Osteoblast (primary cell): Measurements from ENCODE around the gene RAD51B. TPM values are rescaled to one million over a fixed set of nuclear protein-coding genes. Genes with fewer than 3 reads are reported as not detected.

Experiments
- DNase-seq: peaks from one replicate; pipeline ENCODE4 v3.0.0; 2011; ENCODE audit warnings: low spot score, mixed read lengths; ENCODE audit not compliant: insufficient read length; ENCODE audit errors: missing footprints
- H2AFZ ChIP-seq: 2 replicates; pipeline ENCODE4 v1.6.0; 2011; ENCODE audit warnings: mild to moderate bottlenecking, low read length
- H3K27ac ChIP-seq: 2 replicates; pipeline ENCODE4 v1.5.1; 2011; ENCODE audit warnings: mild to moderate bottlenecking, low read depth, low read length, moderate library complexity
- H3K27me3 ChIP-seq: 2 replicates; pipeline ENCODE4 v1.6.0; 2012; ENCODE audit warnings: mild to moderate bottlenecking, control low read depth, inconsistent platforms, low read length, moderate library complexity; ENCODE audit not compliant: insufficient read depth
- H3K36me3 ChIP-seq: 2 replicates; pipeline ENCODE4 v1.5.1; 2011; ENCODE audit warnings: mild to moderate bottlenecking, low read length, control low read depth, moderate library complexity; ENCODE audit not compliant: insufficient read depth
- H3K4me1 ChIP-seq: 2 replicates; pipeline ENCODE4 v1.5.1; 2011; ENCODE audit warnings: mild to moderate bottlenecking, low read length, control low read depth, moderate library complexity; ENCODE audit not compliant: insufficient read depth
- H3K4me2 ChIP-seq: 2 replicates; pipeline ENCODE4 v1.6.0; 2011; ENCODE audit warnings: mild to moderate bottlenecking, low read length; ENCODE audit not compliant: insufficient read depth
- H3K4me3 ChIP-seq: fragments of 200-600 bp; sonication (generic); 3 replicates; pipeline ENCODE4 v1.5.1; 2012; ENCODE audit warnings: mild to moderate bottlenecking, low read length, inconsistent platforms; ENCODE audit not compliant: insufficient read depth
- H3K79me2 ChIP-seq: 2 replicates; pipeline ENCODE4 v1.6.0; 2012; ENCODE audit warnings: mild to moderate bottlenecking, low read length, control low read depth, inconsistent platforms; ENCODE audit not compliant: insufficient read depth
- H3K9me3 ChIP-seq: 2 replicates; pipeline ENCODE4 v1.5.1; 2011; ENCODE audit warnings: low read depth, low read length, control low read depth
- H4K20me1 ChIP-seq: 2 replicates; pipeline ENCODE4 v1.6.0; 2012; ENCODE audit warnings: mild to moderate bottlenecking, low read length, control low read depth; ENCODE audit not compliant: insufficient read depth
- total RNA-seq: library from RNA; depleted of rRNA; stranded (reverse); fragments of >200 nt; gene quantifications from 2 replicates; pipeline ENCODE4 v1.2.3, GENCODE V29; 2012
- TF ChIP-seq, protein P1 (sequence below): IDR thresholded peaks from 2 replicates; pipeline ENCODE4 v1.5.1; 2011; ENCODE audit warnings: mild to moderate bottlenecking, low read depth, low read length, moderate library complexity; ENCODE audit errors: extremely low read depth

Gene RAD51B
- total RNA-seq, 1 donor: 13.8 TPM

DNA sequence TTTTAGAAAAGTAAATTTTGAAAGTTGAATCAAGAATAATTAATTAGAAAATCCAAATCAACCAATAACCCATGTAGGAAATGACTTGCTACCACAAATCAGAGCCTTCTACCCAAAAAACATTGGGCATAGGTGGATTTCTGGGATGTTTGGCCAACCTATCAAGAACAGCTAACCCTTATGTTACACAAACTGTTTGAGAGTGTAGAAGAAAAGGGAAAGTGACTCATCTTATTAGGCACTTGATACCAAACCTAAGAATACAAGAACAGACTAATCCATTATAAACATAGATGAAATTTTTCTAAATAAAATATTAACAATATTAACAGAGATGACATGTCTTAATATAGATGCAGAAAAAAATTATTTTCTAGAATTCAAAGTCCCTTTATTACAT, 712.9 kb downstream of the RAD51B start:
- TF ChIP-seq, protein P1, sequence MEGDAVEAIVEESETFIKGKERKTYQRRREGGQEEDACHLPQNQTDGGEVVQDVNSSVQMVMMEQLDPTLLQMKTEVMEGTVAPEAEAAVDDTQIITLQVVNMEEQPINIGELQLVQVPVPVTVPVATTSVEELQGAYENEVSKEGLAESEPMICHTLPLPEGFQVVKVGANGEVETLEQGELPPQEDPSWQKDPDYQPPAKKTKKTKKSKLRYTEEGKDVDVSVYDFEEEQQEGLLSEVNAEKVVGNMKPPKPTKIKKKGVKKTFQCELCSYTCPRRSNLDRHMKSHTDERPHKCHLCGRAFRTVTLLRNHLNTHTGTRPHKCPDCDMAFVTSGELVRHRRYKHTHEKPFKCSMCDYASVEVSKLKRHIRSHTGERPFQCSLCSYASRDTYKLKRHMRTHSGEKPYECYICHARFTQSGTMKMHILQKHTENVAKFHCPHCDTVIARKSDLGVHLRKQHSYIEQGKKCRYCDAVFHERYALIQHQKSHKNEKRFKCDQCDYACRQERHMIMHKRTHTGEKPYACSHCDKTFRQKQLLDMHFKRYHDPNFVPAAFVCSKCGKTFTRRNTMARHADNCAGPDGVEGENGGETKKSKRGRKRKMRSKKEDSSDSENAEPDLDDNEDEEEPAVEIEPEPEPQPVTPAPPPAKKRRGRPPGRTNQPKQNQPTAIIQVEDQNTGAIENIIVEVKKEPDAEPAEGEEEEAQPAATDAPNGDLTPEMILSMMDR: no peak
- no peaks in the 10 kb centered on the region for H4K20me1 ChIP-seq
- no peak overlapping the region for H2AFZ ChIP-seq

GRCh38 chr14:68534276-68534675, 714.7 kb downstream of the RAD51B start:
- Histone ChIP-seq H3K9me3 (no peaks in the 10 kb centered on the region), H4K20me1 (no peaks in the 10 kb centered on the region), H3K36me3 (no peaks in the 10 kb centered on the region), H3K4me2 (no peak overlapping the region), H3K4me1 (peaks cover 7% of the 10 kb centered on the region), H3K27ac (no peak overlapping the region), H3K79me2 (no peaks in the 10 kb centered on the region), H3K27me3 (no peaks in the 10 kb centered on the region), H3K4me3 (no peak overlapping the region), H2AFZ (no peak overlapping the region)
- DNase-seq: no peak
- TF ChIP-seq, protein P1: no peak

More for the DNA sequence above, 712.9 kb downstream of the RAD51B start:
- Histone ChIP-seq H3K27ac (no peak overlapping the region), H3K4me2 (no peak overlapping the region), H3K79me2 (no peaks in the 10 kb centered on the region), H3K36me3 (no peaks in the 10 kb centered on the region), H3K4me3 (no peak overlapping the region), H3K4me1 (peaks cover 8% of the 10 kb centered on the region), H3K27me3 (no peaks in the 10 kb centered on the region), H3K9me3 (no peaks in the 10 kb centered on the region)
- no peak for DNase-seq

- Histone ChIP-seq H3K4me1 (peaks cover 7% of the 10 kb centered on the region), H3K36me3 (no peaks in the 10 kb centered on the region), H3K27ac (peak overlapping the region; percentile 84), H4K20me1 (no peaks in the 10 kb centered on the region), H3K4me3 (no peak overlapping the region), H3K27me3 (no peaks in the 10 kb centered on the region), H3K4me2 (peak overlapping the region; percentile 38), H3K79me2 (no peaks in the 10 kb centered on the region), H3K9me3 (no peaks in the 10 kb centered on the region), H2AFZ (peak overlapping the region; percentile 0)
- TF ChIP-seq, protein P1: no peak
- peak; percentile 61 for DNase-seq
These were observed 715.9 kb downstream of the RAD51B start for GRCh38 chr14:68535404-68536017.

DNA sequence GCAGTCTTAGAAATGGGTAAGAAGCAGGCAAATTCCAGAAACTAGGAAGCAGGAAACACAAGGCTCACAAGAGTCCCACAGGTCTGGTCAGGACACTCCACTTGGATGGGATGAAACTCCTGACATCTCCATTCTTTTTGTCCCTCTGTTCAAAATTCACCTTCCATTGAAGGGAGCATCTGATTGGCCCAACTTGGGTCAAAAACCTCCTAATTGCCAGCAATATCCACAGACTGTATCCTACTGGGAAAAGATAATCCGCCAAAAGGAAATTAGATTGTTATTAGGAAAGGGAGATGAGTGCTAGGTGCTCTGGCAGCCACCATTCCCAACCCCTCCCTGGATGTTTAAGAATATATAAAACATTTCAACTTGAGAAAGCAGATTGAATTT, 716.4 kb downstream of the RAD51B start:
- no peaks in the 10 kb centered on the region for H3K27me3 ChIP-seq
- no peaks in the 10 kb centered on the region for H3K36me3 ChIP-seq
- no peak overlapping the region for H3K4me3 ChIP-seq
- TF ChIP-seq, protein P1: no peak
- H3K79me2 ChIP-seq: no peaks in the 10 kb centered on the region
- H4K20me1 ChIP-seq: no peaks in the 10 kb centered on the region
- H3K27ac ChIP-seq: peak overlapping the region; percentile 84
- H3K9me3 ChIP-seq: no peaks in the 10 kb centered on the region
- no peak for DNase-seq
- H3K4me1 ChIP-seq: peaks cover 7% of the 10 kb centered on the region
- H2AFZ ChIP-seq: peak overlapping the region; percentile 0
- H3K4me2 ChIP-seq: peak overlapping the region; percentile 38
